Measurements from ENCODE around the gene SCTR.

Gene SCTR

DNA sequence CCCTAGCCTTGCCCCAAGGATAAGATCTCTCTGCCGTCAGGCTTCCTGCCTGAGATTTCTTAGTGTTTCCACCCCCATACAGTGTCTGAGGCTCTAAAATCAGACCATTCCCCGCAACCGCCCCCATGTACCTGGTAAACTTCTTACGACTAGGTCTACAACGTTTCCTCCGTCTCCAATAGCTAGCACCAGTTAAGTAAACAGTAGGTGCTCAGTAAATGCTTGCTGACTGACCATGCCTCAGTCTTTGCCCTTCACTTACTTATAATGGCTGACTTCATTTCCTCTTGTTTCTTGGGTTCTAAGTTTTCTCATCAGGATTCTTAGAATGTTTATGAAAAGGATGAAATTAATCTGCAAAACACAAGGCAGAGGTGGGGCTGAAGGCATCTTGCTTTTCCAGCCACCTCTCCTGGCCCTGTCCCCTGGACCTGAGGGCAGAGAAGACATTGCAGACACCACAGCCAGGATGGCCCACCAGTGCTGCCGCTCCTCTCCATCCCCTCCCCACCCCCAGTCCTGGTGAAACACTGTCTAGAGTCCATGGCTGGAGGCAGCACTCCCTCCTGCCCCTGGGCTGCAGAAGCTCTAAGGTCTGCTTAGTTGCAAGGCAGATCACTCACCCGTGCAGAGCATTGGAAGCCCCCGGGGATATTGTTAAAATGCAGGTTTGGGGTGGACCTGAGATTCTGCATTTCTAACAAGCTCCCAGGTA lies 75.7 kb downstream of the SCTR start:
- Histone ChIP-seq H3K36me3 (replicated peaks) (no peaks in the 10 kb centered on the region), H3K27me3 (ENCODE audit: low read depth) (no peaks in the 10 kb centered on the region), H3K4me1 (no peaks in the 10 kb centered on the region), H3K9me3 (no peaks in the 10 kb centered on the region), H3K4me3 (no peak overlapping the region)
- DNase-seq (ENCODE audit: low spot score in 2 of 2), result no peak
- in situ Hi-C loops (cut with MboI; ENCODE audit: low sequenced_read_pairs), result no loop called here

GRCh38 chr2:119446037-119446436 lies 78.2 kb downstream of the SCTR start:
- Histone ChIP-seq H3K9me3 (no peaks in the 10 kb centered on the region), H3K4me1 (no peaks in the 10 kb centered on the region), H3K27me3 (ENCODE audit: low read depth) (no peaks in the 10 kb centered on the region), H3K4me3 (no peak overlapping the region), H3K36me3 (replicated peaks) (no peaks in the 10 kb centered on the region)
- in situ Hi-C loops (cut with MboI; ENCODE audit: low sequenced_read_pairs), result no loop called here
- DNase-seq (ENCODE audit: low spot score in 2 of 2), result no peak

DNA sequence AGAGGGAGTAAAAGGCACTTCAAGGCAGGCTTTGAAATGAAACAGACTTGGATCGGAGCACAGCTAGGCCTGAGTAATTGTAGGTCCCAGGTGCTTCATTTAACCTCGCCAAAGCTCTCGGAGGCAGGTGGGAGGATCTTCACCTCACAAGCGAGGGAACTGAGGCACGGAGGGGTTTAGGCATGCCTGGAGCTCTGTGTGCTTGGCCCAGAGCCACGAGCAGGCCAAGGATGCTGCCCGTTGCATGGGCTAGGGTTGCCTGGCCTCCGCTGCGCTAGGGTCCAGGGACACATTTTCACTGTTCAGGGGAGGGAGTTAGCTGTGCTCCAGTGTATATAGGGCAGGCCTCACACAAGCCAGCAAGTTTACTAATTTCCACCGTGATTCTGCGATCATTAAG lies 81.4 kb downstream of the SCTR start:
- Histone ChIP-seq H3K4me3 (no peak overlapping the region), H3K27me3 (ENCODE audit: low read depth) (no peaks in the 10 kb centered on the region), H3K9me3 (no peaks in the 10 kb centered on the region), H3K4me1 (no peaks in the 10 kb centered on the region; the same call in 1 of the 2 replicates), H3K36me3 (replicated peaks) (no peaks in the 10 kb centered on the region)
- no peak for DNase-seq (ENCODE audit: low spot score in 2 of 2)
- in situ Hi-C loops (cut with MboI; ENCODE audit: low sequenced_read_pairs), result no loop called here

DNA sequence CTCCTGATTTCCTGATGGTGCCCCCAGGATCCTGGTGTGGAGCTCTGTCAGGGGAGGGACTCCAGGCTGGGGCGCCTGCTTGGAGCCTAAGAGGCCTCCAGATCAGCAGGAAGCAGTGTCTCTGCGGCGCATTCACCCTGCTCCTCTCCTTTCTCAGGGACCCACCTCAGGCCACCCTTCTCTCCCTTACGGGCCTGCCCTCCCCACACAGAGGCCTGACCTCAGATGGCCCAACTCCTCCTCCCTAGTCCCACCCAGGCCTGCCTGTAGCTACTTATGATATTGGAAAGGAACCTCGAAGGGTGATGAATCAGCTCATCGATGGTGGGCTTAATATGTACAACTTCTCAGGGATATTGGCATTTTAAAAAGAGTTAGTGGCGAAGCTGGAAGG lies 82.1 kb downstream of the SCTR start:
- no peaks in the 10 kb centered on the region for H3K9me3 ChIP-seq
- in situ Hi-C loops (cut with MboI; ENCODE audit: low sequenced_read_pairs), result no loop called here
- H3K36me3 ChIP-seq (replicated peaks), result no peaks in the 10 kb centered on the region
- DNase-seq (ENCODE audit: low spot score in 2 of 2), result no peak
- no peaks in the 10 kb centered on the region; the same call in 1 of the 2 replicates for H3K4me1 ChIP-seq
- no peak overlapping the region for H3K4me3 ChIP-seq
- no peaks in the 10 kb centered on the region for H3K27me3 ChIP-seq (ENCODE audit: low read depth)

DNA sequence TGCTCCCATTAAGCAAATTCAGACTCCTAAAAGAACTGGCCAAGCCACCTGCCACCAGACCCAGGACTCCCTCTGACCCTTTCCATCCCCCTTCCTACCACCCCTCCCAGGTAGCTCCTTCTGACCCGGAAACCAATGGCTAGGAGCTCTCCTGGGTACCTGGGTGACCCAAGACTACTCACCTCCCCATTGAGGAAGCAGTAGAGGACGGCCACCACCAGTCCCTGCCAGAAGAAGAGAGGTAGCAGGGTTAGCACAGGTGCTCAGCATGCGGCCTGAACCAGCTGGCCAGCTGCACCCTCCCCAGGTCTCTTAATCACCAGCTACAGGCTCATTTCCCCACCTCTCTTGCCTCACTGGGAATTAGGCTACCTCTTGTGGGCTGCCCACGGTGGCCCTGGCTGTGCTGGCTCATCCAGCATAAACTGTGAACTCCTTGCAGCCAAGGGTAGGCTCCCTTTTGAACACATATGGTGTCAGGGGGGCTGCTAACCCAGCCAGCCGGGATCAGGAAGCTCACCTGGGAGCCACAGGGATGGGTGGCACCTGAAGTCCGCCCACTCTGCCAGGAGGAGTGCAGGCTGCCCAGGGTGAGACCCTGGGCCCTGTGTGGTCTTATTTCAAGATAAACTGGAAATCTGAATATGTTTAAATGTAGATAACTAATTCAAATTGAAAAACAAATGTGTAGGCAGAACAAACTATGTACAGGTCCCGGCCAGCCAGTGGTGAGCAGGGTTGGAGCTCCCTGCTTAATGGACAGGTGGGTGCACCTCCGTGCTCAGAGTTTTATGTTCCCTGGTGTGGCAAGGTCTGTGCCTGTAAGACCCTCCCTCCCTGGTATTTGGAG lies 82.7 kb downstream of the SCTR start:
- Histone ChIP-seq H3K4me3 (no peak overlapping the region), H3K4me1 (no peaks in the 10 kb centered on the region; the same call in 1 of the 2 replicates), H3K27me3 (ENCODE audit: low read depth) (no peaks in the 10 kb centered on the region), H3K36me3 (replicated peaks) (no peaks in the 10 kb centered on the region), H3K9me3 (no peaks in the 10 kb centered on the region)
- no peak for DNase-seq (ENCODE audit: low spot score in 2 of 2)
- in situ Hi-C loops (cut with MboI; ENCODE audit: low sequenced_read_pairs), result no loop called here

DNA sequence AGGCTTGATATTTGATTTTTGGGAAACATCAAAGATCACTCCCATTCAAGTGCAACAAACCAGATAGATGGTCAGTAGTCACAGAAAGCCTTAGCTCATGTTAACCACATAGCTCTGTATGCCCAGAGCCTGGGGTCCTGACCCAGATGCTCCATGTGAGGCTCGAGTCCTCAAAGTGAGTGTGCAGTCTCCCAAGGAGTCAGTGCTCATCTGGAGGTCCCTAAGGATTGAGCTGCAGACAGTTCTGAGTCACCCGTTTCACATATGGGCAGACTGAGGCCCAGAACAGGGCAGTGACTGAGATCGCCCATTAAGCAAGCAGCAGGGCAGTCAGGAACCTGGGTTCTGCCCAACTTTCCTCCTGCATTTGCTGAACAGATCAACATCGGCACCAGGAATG lies 83.4 kb downstream of the SCTR start:
- Histone ChIP-seq H3K4me1 (no peaks in the 10 kb centered on the region; the same call in 1 of the 2 replicates), H3K27me3 (ENCODE audit: low read depth) (no peaks in the 10 kb centered on the region), H3K4me3 (no peak overlapping the region), H3K36me3 (replicated peaks) (no peaks in the 10 kb centered on the region), H3K9me3 (no peaks in the 10 kb centered on the region)
- in situ Hi-C loops (cut with MboI; ENCODE audit: low sequenced_read_pairs), result no loop called here
- no peak for DNase-seq (ENCODE audit: low spot score in 2 of 2)

- Histone ChIP-seq H3K36me3 (replicated peaks) (no peaks in the 10 kb centered on the region), H3K9me3 (no peaks in the 10 kb centered on the region), H3K4me3 (no peak overlapping the region), H3K4me1 (no peaks in the 10 kb centered on the region; the same call in 1 of the 2 replicates), H3K27me3 (ENCODE audit: low read depth) (no peaks in the 10 kb centered on the region)
- in situ Hi-C loops (cut with MboI; ENCODE audit: low sequenced_read_pairs), result no loop called here
- DNase-seq (ENCODE audit: low spot score in 2 of 2), result peak in 1 of 2 experiments; percentile 37
These were observed 83.8 kb downstream of the SCTR start for GRCh38 chr2:119440501-119440870.

- no peaks in the 10 kb centered on the region for H3K36me3 ChIP-seq (replicated peaks)
- no peak overlapping the region for H3K4me3 ChIP-seq
- no peaks in the 10 kb centered on the region; the same call in 1 of the 2 replicates for H3K4me1 ChIP-seq
- in situ Hi-C loops (cut with MboI; ENCODE audit: low sequenced_read_pairs), result no loop called here
- no peak for DNase-seq (ENCODE audit: low spot score in 2 of 2)
- H3K27me3 ChIP-seq (ENCODE audit: low read depth), result no peaks in the 10 kb centered on the region
- no peaks in the 10 kb centered on the region for H3K9me3 ChIP-seq
These were observed 84.4 kb downstream of the SCTR start for GRCh38 chr2:119439574-119440500.

- Histone ChIP-seq H3K9me3 (no peaks in the 10 kb centered on the region), H3K27me3 (ENCODE audit: low read depth) (no peaks in the 10 kb centered on the region), H3K36me3 (replicated peaks) (no peaks in the 10 kb centered on the region), H3K4me1 (no peaks in the 10 kb centered on the region; the same call in 1 of the 2 replicates), H3K4me3 (no peak overlapping the region)
- DNase-seq (ENCODE audit: low spot score in 2 of 2), result no peak
- in situ Hi-C loops (cut with MboI; ENCODE audit: low sequenced_read_pairs), result no loop called here
These were observed 85.5 kb downstream of the SCTR start for GRCh38 chr2:119438726-119439284.

- H3K9me3 ChIP-seq, result no peaks in the 10 kb centered on the region
- H3K27me3 ChIP-seq (ENCODE audit: low read depth), result no peaks in the 10 kb centered on the region
- no peak overlapping the region for H3K4me3 ChIP-seq
- H3K36me3 ChIP-seq (replicated peaks), result no peaks in the 10 kb centered on the region
- in situ Hi-C loops (cut with MboI; ENCODE audit: low sequenced_read_pairs), result no loop called here
- H3K4me1 ChIP-seq, result no peaks in the 10 kb centered on the region; the same call in 1 of the 2 replicates
- DNase-seq (ENCODE audit: low spot score in 2 of 2), result no peak
These were observed 86.1 kb downstream of the SCTR start for GRCh38 chr2:119438128-119438656.

DNA sequence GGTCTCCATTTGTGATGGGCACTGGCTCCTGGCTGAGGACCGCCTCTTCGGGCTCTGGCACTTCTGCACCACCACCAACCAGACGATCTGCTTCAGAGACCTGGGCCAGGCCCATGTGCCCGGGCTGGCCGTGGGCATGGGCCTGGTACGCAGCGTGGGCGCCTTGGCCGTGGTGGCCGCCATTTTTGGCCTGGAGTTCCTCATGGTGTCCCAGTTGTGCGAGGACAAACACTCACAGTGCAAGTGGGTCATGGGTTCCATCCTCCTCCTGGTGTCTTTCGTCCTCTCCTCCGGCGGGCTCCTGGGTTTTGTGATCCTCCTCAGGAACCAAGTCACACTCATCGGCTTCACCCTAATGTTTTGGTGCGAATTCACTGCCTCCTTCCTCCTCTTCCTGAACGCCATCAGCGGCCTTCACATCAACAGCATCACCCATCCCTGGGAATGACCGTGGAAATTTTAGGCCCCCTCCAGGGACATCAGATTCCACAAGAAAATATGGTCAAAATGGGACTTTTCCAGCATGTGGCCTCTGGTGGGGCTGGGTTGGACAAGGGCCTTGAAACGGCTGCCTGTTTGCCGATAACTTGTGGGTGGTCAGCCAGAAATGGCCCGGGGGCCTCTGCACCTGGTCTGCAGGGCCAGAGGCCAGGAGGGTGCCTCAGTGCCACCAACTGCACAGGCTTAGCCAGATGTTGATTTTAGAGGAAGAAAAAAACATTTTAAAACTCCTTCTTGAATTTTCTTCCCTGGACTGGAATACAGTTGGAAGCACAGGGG lies 87.1 kb downstream of the SCTR start:
- in situ Hi-C loops (cut with MboI; ENCODE audit: low sequenced_read_pairs), result no loop called here
- H3K36me3 ChIP-seq (replicated peaks), result no peaks in the 10 kb centered on the region
- no peaks in the 10 kb centered on the region; the same call in 1 of the 2 replicates for H3K4me1 ChIP-seq
- DNase-seq (ENCODE audit: low spot score in 2 of 2), result no peak
- H3K27me3 ChIP-seq (ENCODE audit: low read depth), result no peaks in the 10 kb centered on the region
- no peak overlapping the region for H3K4me3 ChIP-seq
- no peaks in the 10 kb centered on the region for H3K9me3 ChIP-seq

GRCh38 chr2:119435953-119436297 lies 88.4 kb downstream of the SCTR start:
- no peaks in the 10 kb centered on the region for H3K36me3 ChIP-seq (replicated peaks)
- no peak for DNase-seq (ENCODE audit: low spot score in 2 of 2)
- no peak overlapping the region for H3K4me3 ChIP-seq
- no peaks in the 10 kb centered on the region for H3K9me3 ChIP-seq
- no peaks in the 10 kb centered on the region for H3K27me3 ChIP-seq (ENCODE audit: low read depth)
- in situ Hi-C loops (cut with MboI; ENCODE audit: low sequenced_read_pairs), result no loop called here
- H3K4me1 ChIP-seq, result peaks cover 5% of the 10 kb centered on the region
